22Rv1 (cell line): ENCODE results near the gene USP38.

Source experiments
- H3K27ac ChIP-seq: fragments of 450-650 bp; 2 replicates; pipeline ENCODE4 v1.5.1; 2017
- ZFX ChIP-seq: fragments of 450-650 bp; IDR thresholded peaks from 2 replicates; pipeline ENCODE4 v1.6.1; 2017; ENCODE audit warnings: antibody characterized with exemption, borderline replicate concordance
- TF ChIP-seq, protein P1 (sequence below): fragments of 450-650 bp; IDR thresholded peaks from 2 replicates; pipeline ENCODE4 v1.5.1; 2017; ENCODE audit warnings: mild to moderate bottlenecking

The USP38 gene

GRCh38 chr4:143178923-143179322 is 5.8 kb upstream of the USP38 start:
- H3K27ac ChIP-seq = no peak overlapping the region
- TF ChIP-seq ZFX = no peak
- TF ChIP-seq, protein P1, sequence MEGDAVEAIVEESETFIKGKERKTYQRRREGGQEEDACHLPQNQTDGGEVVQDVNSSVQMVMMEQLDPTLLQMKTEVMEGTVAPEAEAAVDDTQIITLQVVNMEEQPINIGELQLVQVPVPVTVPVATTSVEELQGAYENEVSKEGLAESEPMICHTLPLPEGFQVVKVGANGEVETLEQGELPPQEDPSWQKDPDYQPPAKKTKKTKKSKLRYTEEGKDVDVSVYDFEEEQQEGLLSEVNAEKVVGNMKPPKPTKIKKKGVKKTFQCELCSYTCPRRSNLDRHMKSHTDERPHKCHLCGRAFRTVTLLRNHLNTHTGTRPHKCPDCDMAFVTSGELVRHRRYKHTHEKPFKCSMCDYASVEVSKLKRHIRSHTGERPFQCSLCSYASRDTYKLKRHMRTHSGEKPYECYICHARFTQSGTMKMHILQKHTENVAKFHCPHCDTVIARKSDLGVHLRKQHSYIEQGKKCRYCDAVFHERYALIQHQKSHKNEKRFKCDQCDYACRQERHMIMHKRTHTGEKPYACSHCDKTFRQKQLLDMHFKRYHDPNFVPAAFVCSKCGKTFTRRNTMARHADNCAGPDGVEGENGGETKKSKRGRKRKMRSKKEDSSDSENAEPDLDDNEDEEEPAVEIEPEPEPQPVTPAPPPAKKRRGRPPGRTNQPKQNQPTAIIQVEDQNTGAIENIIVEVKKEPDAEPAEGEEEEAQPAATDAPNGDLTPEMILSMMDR = peak; percentile 39

DNA sequence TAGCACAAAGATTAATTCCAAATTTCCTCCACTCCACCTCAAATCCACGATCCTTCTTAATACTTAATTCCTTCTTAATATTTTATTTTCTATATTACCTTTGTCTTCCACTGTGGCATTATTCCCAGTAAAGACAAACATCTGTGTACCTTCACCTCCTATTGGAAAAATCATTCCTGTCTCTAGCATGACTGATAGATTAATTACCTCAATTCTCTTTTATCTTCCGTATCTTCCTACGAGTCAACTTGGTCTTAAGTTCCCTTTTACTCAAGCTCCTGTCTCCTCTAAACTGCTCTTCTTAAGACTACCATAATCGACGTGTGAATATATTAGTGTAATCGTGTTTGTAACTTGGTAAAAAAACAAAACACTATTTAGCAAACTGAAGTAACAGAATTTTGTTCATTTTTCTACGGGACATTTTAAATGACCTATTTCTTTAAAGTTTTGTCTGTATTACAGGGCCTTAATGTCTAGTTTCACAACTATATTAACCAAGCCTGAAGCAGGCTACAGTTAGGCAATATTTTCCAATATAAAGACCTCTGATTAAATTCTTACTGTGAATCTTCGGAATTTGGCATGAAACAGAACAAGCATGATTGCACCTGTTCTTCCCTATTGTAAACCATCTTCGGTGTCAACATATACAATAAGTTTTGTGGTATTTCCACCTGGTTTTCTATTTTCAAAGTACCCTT is 1.1 kb upstream of the USP38 start:
- TF ChIP-seq, protein P1 = no peak
- no peak for TF ChIP-seq ZFX
- peak overlapping the region; percentile 96 for H3K27ac ChIP-seq

DNA sequence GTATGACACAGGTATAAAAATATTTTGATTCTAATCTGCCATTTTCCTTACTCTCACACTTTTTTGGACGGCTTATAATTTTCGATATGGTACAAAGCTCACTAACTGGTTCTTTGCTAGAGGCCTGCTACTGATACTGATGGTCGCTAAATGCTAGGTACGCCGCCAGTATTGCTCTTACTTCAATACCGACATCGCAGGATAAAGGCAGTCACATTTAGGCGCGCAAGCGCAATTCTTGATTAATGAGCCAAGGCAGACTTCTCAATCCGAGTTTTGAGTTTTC is 557 bp upstream of the USP38 start:
- no peak for TF ChIP-seq ZFX
- TF ChIP-seq, protein P1 = no peak
- peak overlapping the region; percentile 96 for H3K27ac ChIP-seq

DNA sequence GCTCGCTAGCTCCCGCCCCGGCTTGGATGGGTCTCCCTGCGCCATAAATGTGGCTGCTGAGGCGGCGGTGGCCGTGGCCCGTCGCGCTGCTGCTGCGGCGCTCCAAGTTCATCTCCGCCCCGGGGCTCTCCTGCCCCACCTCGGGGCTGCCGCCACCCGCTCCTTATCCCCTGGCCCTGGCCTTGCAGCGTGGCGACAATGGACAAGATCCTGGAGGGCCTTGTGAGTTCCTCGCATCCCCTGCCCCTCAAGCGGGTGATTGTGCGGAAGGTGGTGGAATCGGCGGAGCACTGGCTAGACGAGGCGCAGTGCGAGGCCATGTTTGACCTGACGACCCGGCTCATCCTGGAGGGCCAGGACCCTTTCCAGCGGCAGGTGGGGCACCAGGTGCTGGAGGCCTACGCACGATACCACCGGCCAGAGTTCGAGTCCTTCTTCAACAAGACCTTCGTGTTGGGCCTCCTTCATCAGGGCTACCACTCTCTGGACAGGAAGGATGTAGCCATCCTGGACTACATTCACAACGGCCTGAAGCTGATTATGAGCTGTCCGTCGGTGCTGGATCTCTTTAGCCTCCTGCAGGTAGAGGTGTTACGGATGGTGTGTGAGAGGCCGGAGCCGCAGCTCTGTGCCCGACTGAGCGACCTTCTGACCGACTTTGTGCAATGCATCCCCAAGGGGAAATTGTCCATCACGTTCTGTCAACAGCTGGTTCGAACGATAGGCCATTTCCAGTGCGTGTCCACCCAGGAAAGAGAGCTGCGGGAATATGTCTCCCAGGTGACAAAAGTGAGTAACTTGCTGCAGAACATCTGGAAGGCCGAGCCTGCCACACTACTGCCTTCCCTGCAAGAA is 763 bp downstream of the USP38 start:
- no peak for TF ChIP-seq ZFX
- TF ChIP-seq, protein P1 = no peak; the same call in 1 of the 2 replicates
- peak overlapping the region; percentile 96 for H3K27ac ChIP-seq

GRCh38 chr4:143186212-143186611 is 1.5 kb downstream of the USP38 start:
- TF ChIP-seq ZFX = no peak
- TF ChIP-seq, protein P1 = no peak
- H3K27ac ChIP-seq = peak overlapping the region; percentile 96

- no peak overlapping the region for H3K27ac ChIP-seq
- TF ChIP-seq ZFX = no peak
- TF ChIP-seq, protein P1 = no peak
Measured at GRCh38 chr4:143186649-143187048, 1.9 kb downstream of the USP38 start.
